K562 (cell line): Measurements from ENCODE around the gene WT1. TPM values are rescaled to one million over a fixed set of nuclear protein-coding genes. Genes with fewer than 3 reads are reported as not detected.

ENCODE experiments used
- CEBPG ChIP-seq, 3 experiments: fragments of 200-800 bp in 1 of 3; sonication (Bioruptor generic) in 1 of 3; sonication (generic) in 1 of 3; formaldehyde crosslinking in 1 of 3; IDR thresholded peaks in 2 of 3; conservative IDR thresholded peaks in 1 of 3; 2 replicates each; pipeline versions ENCODE4 v1.6.1 to v1.8.0; 2016 to 2022; ENCODE audit warnings: missing compliant biosample characterization in 2 of 3, missing genetic modification characterization in 2 of 3, mild to moderate bottlenecking in 1 of 3, missing genetic modification reagents in 1 of 3
- E2F8 ChIP-seq: fragments of 450-650 bp; IDR thresholded peaks from 2 replicates; pipeline ENCODE4 v1.7.1; 2018; ENCODE audit warnings: mild to moderate bottlenecking, low read depth; ENCODE audit not compliant: partially characterized antibody
- ETV1 ChIP-seq: fragments of 450-650 bp; conservative IDR thresholded peaks from 2 replicates; pipeline ENCODE4 v1.6.1; 2016; ENCODE audit warnings: missing genetic modification characterization, control low read depth, low read depth, missing compliant biosample characterization
- FOXJ3 ChIP-seq: sonication (generic); formaldehyde crosslinking; IDR thresholded peaks from 2 replicates; pipeline ENCODE4 v1.4.0; 2020; ENCODE audit warnings: mild to moderate bottlenecking, missing genetic modification reagents
- KAT7 ChIP-seq: sonication (generic); formaldehyde crosslinking; IDR thresholded peaks from 2 replicates; pipeline ENCODE4 v1.8.0; 2022; ENCODE audit warnings: missing genetic modification reagents, mild to moderate bottlenecking, borderline replicate concordance
- KDM2B ChIP-seq: fragments of 250-450 bp; sonication (Bioruptor Pico); IDR thresholded peaks from 2 replicates; pipeline ENCODE4 v1.8.0; 2021; ENCODE audit warnings: mild to moderate bottlenecking, moderate library complexity
- MTA2 ChIP-seq: fragments of 450-650 bp; IDR thresholded peaks from 2 replicates; pipeline ENCODE4 v1.6.1; 2016; ENCODE audit warnings: low read depth
- NR2C2 ChIP-seq, 2 experiments: fragments of 200-800 bp in 1 of 2; sonication (Bioruptor generic) in 1 of 2; sonication (generic) in 1 of 2; formaldehyde crosslinking in 1 of 2; IDR thresholded peaks; 2 replicates each; pipeline versions ENCODE4 v1.6.1 to v1.8.0; 2016 to 2022; ENCODE audit warnings: mild to moderate bottlenecking in 1 of 2, missing compliant biosample characterization in 1 of 2, missing genetic modification characterization in 1 of 2, missing genetic modification reagents in 1 of 2
- THRB ChIP-seq: fragments of 450-650 bp; formaldehyde crosslinking; conservative IDR thresholded peaks from 2 replicates; pipeline ENCODE4 v1.4.0; 2022; ENCODE audit warnings: mild to moderate bottlenecking, missing genetic modification characterization
- ZBTB40 ChIP-seq, 2 experiments: fragments of 450-650 bp in 1 of 2; sonication (generic) in 1 of 2; formaldehyde crosslinking in 1 of 2; IDR thresholded peaks; 2 replicates each; pipeline versions ENCODE4 v1.7.1 to v1.9.0; 2016 to 2022; ENCODE audit warnings: inconsistent platforms in 1 of 2, mild to moderate bottlenecking in 1 of 2, missing genetic modification reagents in 1 of 2
- ZNF140 ChIP-seq: fragments of 250-450 bp; sonication (Bioruptor Pico); IDR thresholded peaks from 2 replicates; pipeline ENCODE4 v1.8.0; 2021; ENCODE audit warnings: moderate library complexity, mild to moderate bottlenecking, inconsistent platforms
- ZNF347 ChIP-seq: fragments of 450-650 bp; formaldehyde crosslinking; IDR thresholded peaks from 2 replicates; pipeline ENCODE4 v1.4.0; 2020; ENCODE audit warnings: low read depth, mild to moderate bottlenecking, moderate library complexity
- polyA plus RNA-seq, 8 experiments: library from polyadenylated mRNA; depleted of rRNA in 4 of 8; stranded (reverse) in 5 of 8; unstranded in 3 of 8; fragments of >200 nt; fragmentation: Nextera tagmentation in 2 of 8; fragmentation: Illumina TruSeq in 1 of 8; extraction: Ambion mirVana in 2 of 8; extraction: Trizol in 1 of 8; gene quantifications; 2 replicates each; pipeline versions ENCODE4 v1.2.1 to v1.2.3, GENCODE V29; 2011 to 2014; ENCODE audit warnings: inconsistent platforms in 1 of 8, missing spikeins in 1 of 8
- total RNA-seq, 7 experiments: library from RNA; depleted of rRNA in 6 of 7; stranded (reverse); fragments of >200 nt in 6 of 7; fragmentation: Illumina TruSeq in 2 of 7; extraction: Trizol in 2 of 7; gene quantifications; 2 replicates each; pipeline versions ENCODE4 v1.2.1 to v1.2.3, GENCODE V29; 2011 to 2021; ENCODE audit warnings: low replicate concordance in 1 of 7

The WT1 gene
- total and polyA plus RNA-seq, 9 of the 15 experiments (the other 6 are each of a cell fraction or from before 2014, with no cell fraction given) = 7.1 to 33.8 (median 19.4) TPM

GRCh38 chr11:32433101-32433913, 2.0 kb downstream of the WT1 start (continued):
- TF ChIP-seq ZBTB40 (IDR thresholded peaks at IDR 0.05) (no peak; the same call in 1 of the 2 replicates), ZBTB40 (CRISPR knock-in tag; IDR thresholded peaks at IDR 0.05) (no peak), ZNF347 (CRISPR knock-in tag) (no peak), ETV1 (tag) (no peak), CEBPG (CRISPR knock-in tag; IDR thresholded peaks at IDR 0.05) (no peak), CEBPG (tag; conservative IDR thresholded peaks at IDR 0.05 in 1 of 2, IDR thresholded peaks at IDR 0.05 in 1 of 2) (no peak), FOXJ3 (CRISPR knock-in tag) (no peak), E2F8 (no peak), KDM2B (no peak), NR2C2 (CRISPR knock-in tag; IDR thresholded peaks at IDR 0.05) (no peak), NR2C2 (tag; IDR thresholded peaks at IDR 0.05) (no peak), KAT7 (no peak), MTA2 (no peak), ZNF140 (CRISPR knock-in tag) (no peak), THRB (no peak)
